ENCODE results near the gene TMEM255B. TPM values are rescaled to one million over a fixed set of nuclear protein-coding genes. Genes with fewer than 3 reads are reported as not detected.

Gene TMEM255B
- 0.13 and 1.2 TPM in 2 replicates for total RNA-seq

GRCh38 chr13:113758651-113759524 is at the start of gene TMEM255B:
Gene TMEM255B, plus strand, starts transcription at chr13:113759226. Its CDS starts 44 bp downstream, at chr13:113759270.

GRCh38 chr13:113863524-113864272 is 104.7 kb downstream of the TMEM255B start, which contains the start of gene GAS6:
Gene GAS6, minus strand, starts transcription at chr13:113864076. Its CDS starts 156 bp downstream, at chr13:113863920.

Other genes with a start within 250 kb of the TMEM255B start
- 47.2 and 59.0 TPM in 2 replicates for gene TFDP1, start 174.5 kb upstream of the TMEM255B start, total RNA-seq
- not detected in 2 replicates for gene ATP4B, start 101.0 kb upstream of the TMEM255B start, total RNA-seq
- gene GRK1, start 92.0 kb upstream of the TMEM255B start, total RNA-seq, result 0.03 TPM in 1 of 2 replicates, not detected in the other
- gene GAS6, start 104.8 kb downstream of the TMEM255B start, total RNA-seq, result 107 and 394 TPM in 2 replicates
- gene C13orf46, start 214.8 kb downstream of the TMEM255B start, total RNA-seq, result 0.78 and 0.89 TPM in 2 replicates